Immature natural killer cell (primary cell): Measurements from ENCODE around the gene STT3B. TPM values are rescaled to one million over a fixed set of nuclear protein-coding genes. Genes with fewer than 3 reads are reported as not detected.

Experiments
- DNase-seq, 3 donors: peaks; one replicate each; pipeline ENCODE4 v3.0.0; 2022; ENCODE audit warnings: mixed read lengths in 1 of 3
- H3K27ac Mint-ChIP-seq, 6 donors: one replicate each; pipeline ENCODE4 v1.8.0; 2020; ENCODE audit warnings: mixed read lengths in 6 of 6, mild to moderate bottlenecking in 5 of 6, inconsistent platforms in 4 of 6, moderate library complexity in 3 of 6
- H3K27me3 Mint-ChIP-seq, 3 donors: one replicate each; pipeline ENCODE4 v1.8.0; 2020 to 2021; ENCODE audit warnings: low read depth in 3 of 3, mild to moderate bottlenecking in 3 of 3, mixed read lengths in 3 of 3, moderate library complexity in 3 of 3, inconsistent platforms in 1 of 3
- H3K36me3 Mint-ChIP-seq, 3 donors: one replicate each; pipeline ENCODE4 v1.8.0; 2020; ENCODE audit warnings: mixed read lengths in 3 of 3, inconsistent platforms in 2 of 3, mild to moderate bottlenecking in 2 of 3
- H3K4me1 Mint-ChIP-seq, 2 donors: one replicate each; pipeline ENCODE4 v1.8.0; 2020; ENCODE audit warnings: inconsistent platforms in 2 of 2, mild to moderate bottlenecking in 2 of 2, mixed read lengths in 2 of 2, moderate library complexity in 1 of 2
- H3K4me3 Mint-ChIP-seq, 5 donors: one replicate each; pipeline ENCODE4 v1.8.0; 2020; ENCODE audit warnings: mild to moderate bottlenecking in 5 of 5, mixed read lengths in 5 of 5, inconsistent platforms in 3 of 5, moderate library complexity in 3 of 5
- H3K9me3 Mint-ChIP-seq, 6 donors: one replicate each; pipeline ENCODE4 v1.8.0; 2020; ENCODE audit warnings: mild to moderate bottlenecking in 6 of 6, mixed read lengths in 6 of 6, inconsistent platforms in 4 of 6, moderate library complexity in 3 of 6
- polyA plus RNA-seq, 3 donors: library from polyadenylated mRNA; unstranded; fragments of 300-500 nt; fragmentation: Illumina TruSeq; gene quantifications; one replicate each; pipeline ENCODE4 v1.2.3, GENCODE V29; 2021

Gene STT3B
- polyA plus RNA-seq, 3 donors from 2014 or later: 66.3 to 132 (median 105) TPM

DNA sequence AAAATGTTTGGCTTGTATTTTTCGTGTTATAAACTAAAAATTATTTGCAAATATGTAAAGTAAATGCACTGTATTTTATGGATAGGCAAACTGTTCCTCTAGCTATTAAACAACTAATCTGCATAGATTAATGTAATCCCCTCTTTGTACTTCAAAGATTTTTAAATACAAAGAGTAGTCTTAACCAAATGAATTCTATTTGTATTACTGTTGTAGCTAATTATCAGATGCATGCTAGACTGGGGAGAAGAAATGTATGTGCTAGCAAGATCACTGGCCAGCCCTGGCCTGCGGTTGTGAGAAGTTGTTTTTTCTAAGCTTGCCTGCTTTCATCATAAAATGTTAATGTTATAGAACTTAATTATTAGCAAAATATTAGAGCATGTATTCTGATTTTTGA, 92.6 kb downstream of the STT3B start:
- H3K9me3 Mint-ChIP-seq: no peaks in the 10 kb centered on the region
- H3K4me3 Mint-ChIP-seq: no peak overlapping the region
- H3K36me3 Mint-ChIP-seq: peaks cover 20 to 46% (median 25%) of the 10 kb centered on the region in 3 donors
- peaks cover 24 to 44% of the 10 kb centered on the region in 2 donors for H3K4me1 Mint-ChIP-seq
- H3K27ac Mint-ChIP-seq: no peak overlapping the region
- DNase-seq: no peak
- H3K27me3 Mint-ChIP-seq: peaks cover 0 to 2% (median 0%) of the 10 kb centered on the region in 3 donors

DNA sequence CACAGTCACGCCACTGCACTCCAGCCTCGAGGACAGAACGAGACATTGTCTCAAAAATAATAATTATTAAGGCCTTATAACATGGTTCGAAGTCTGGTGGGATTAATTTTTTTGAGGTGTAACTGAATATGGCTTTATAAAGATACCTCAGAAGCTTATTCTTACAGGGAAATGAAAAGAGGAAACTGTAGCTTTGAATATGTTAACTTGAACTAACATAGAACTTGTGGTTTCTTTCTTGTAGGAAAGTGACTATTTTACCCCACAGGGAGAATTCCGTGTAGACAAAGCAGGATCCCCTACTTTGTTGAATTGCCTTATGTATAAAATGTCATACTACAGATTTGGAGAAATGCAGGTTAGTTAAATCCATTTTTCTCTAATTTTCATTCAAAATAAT, 96.3 kb downstream of the STT3B start:
- peaks cover 0 to 2% (median 0%) of the 10 kb centered on the region in 3 donors for H3K27me3 Mint-ChIP-seq
- DNase-seq: no peak
- no peaks in the 10 kb centered on the region for H3K9me3 Mint-ChIP-seq
- H3K36me3 Mint-ChIP-seq: peaks cover 27 to 50% (median 28%) of the 10 kb centered on the region in 3 donors
- H3K4me3 Mint-ChIP-seq: no peak overlapping the region
- no peak overlapping the region for H3K27ac Mint-ChIP-seq
- H3K4me1 Mint-ChIP-seq: peaks cover 5 to 9% of the 10 kb centered on the region in 2 donors

DNA sequence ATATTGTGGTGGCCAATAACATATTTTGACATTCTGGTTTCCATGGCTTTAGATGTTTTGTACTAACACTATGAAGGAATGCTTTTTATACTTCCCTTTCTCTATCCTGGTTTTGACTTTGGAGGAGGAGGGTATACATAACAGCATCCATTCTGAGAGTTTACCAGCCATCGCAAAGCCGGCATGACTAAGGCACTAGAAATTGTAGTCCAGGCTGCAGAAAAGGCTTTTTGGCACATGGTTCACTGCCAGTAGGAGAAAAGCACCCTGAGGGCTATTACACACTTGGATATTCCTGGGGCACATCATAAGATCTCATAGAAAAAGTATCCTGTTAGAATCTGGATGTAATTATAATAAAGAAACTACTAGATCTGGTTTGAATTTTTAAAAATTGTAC, 101.8 kb downstream of the STT3B start:
- Mint-ChIP-seq H3K36me3 (peaks cover 18 to 28% (median 22%) of the 10 kb centered on the region in 3 donors), H3K4me3 (no peak overlapping the region)

GRCh38 chr3:31635545-31635944, 102.8 kb downstream of the STT3B start:
- peak overlapping the region; percentile 74 to 94 (median 89) for H3K27ac Mint-ChIP-seq
- DNase-seq: no peak

More for the DNA sequence above, 101.8 kb downstream of the STT3B start:
- no peak for DNase-seq
- peaks cover 0 to 3% (median 0%) of the 10 kb centered on the region in 3 donors for H3K27me3 Mint-ChIP-seq
- peak overlapping the region; percentile 7 to 91 (median 58) for H3K27ac Mint-ChIP-seq
- H3K4me1 Mint-ChIP-seq: peaks cover 37 to 41% of the 10 kb centered on the region in 2 donors
- H3K9me3 Mint-ChIP-seq: no peaks in the 10 kb centered on the region

DNA sequence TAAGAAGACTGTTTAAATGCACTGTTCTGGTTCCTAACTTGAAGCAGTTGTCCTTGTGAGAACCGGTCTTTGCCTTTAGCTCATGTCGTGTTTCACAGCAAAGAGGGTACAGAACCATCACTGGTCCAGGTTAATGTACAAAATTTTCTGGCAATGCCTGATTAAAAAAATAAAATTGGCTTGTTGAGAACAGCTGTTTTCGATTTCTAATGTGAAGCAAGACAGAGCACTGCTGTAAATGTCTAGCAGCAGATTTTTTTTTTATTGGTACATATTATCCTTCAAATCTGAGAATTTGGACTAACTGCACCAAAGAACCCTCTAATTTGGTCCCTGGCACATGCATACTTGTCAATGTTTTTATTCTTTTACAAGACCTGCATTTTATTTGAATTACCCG, 103.3 kb downstream of the STT3B start:
- peak overlapping the region in 4 of 5 donors; percentile 1 to 75 (median 46) for H3K4me3 Mint-ChIP-seq

More at GRCh38 chr3:31635545-31635944, 102.8 kb downstream of the STT3B start:
- peaks cover 37 to 41% of the 10 kb centered on the region in 2 donors for H3K4me1 Mint-ChIP-seq
- no peaks in the 10 kb centered on the region for H3K9me3 Mint-ChIP-seq
- peak overlapping the region in 4 of 5 donors; percentile 1 to 60 (median 36) for H3K4me3 Mint-ChIP-seq
- peaks cover 0 to 3% (median 0%) of the 10 kb centered on the region in 3 donors for H3K27me3 Mint-ChIP-seq
- peaks cover 9 to 19% (median 11%) of the 10 kb centered on the region in 3 donors for H3K36me3 Mint-ChIP-seq

GRCh38 chr3:31636694-31637442, 104.1 kb downstream of the STT3B start:
- peak overlapping the region; percentile 74 to 94 (median 89) for H3K27ac Mint-ChIP-seq
- peak overlapping the region; percentile 54 to 78 (median 75) for H3K4me3 Mint-ChIP-seq
- H3K27me3 Mint-ChIP-seq: peaks cover 0 to 3% (median 0%) of the 10 kb centered on the region in 3 donors
- H3K36me3 Mint-ChIP-seq: peaks cover 8 to 16% (median 8%) of the 10 kb centered on the region in 3 donors
- no peaks in the 10 kb centered on the region for H3K9me3 Mint-ChIP-seq
- peak; percentile 19 to 37 (median 33) for DNase-seq
- H3K4me1 Mint-ChIP-seq: peaks cover 37 to 41% of the 10 kb centered on the region in 2 donors

More for the DNA sequence above, 103.3 kb downstream of the STT3B start:
- H3K4me1 Mint-ChIP-seq: peaks cover 37 to 41% of the 10 kb centered on the region in 2 donors
- H3K36me3 Mint-ChIP-seq: peaks cover 9 to 18% (median 10%) of the 10 kb centered on the region in 3 donors
- no peak for DNase-seq
- peaks cover 0 to 3% (median 0%) of the 10 kb centered on the region in 3 donors for H3K27me3 Mint-ChIP-seq
- H3K27ac Mint-ChIP-seq: peak overlapping the region; percentile 74 to 94 (median 89)
- no peaks in the 10 kb centered on the region for H3K9me3 Mint-ChIP-seq

DNA sequence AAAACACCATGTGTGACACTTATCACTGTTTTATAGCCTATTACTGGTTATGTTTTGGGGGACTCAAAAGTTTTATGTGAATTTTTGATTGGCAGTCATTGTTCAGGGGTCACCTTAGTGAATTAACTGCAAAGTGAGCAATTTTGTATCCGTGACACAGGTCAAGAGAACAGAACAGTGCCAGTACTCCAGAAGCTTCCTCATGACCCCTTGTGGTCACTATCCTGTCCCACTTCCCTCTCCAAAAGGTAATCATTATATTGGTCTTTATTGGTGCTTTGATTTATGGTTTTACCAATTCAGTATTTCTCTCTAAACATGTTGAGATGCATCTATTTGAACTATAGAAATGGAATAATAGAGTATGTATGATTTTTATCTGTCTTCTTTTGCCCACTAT, 107.1 kb downstream of the STT3B start:
- no peak overlapping the region for H3K4me3 Mint-ChIP-seq
- peaks cover 34 to 35% of the 10 kb centered on the region in 2 donors for H3K4me1 Mint-ChIP-seq
- H3K36me3 Mint-ChIP-seq: peaks cover 0 to 12% (median 0%) of the 10 kb centered on the region in 3 donors
- H3K27ac Mint-ChIP-seq: peak overlapping the region in 2 of 6 donors; percentile 15 to 43
- H3K27me3 Mint-ChIP-seq: peaks cover 0 to 3% (median 0%) of the 10 kb centered on the region in 3 donors
- no peaks in the 10 kb centered on the region for H3K9me3 Mint-ChIP-seq
- no peak for DNase-seq

GRCh38 chr3:31645256-31645655, 112.5 kb downstream of the STT3B start:
- Mint-ChIP-seq H3K4me3 (no peak overlapping the region), H3K9me3 (peaks cover 11 to 27% (median 16%) of the 10 kb centered on the region in 6 donors), H3K36me3 (peaks cover 25 to 29% (median 26%) of the 10 kb centered on the region in 3 donors), H3K27ac (no peak overlapping the region), H3K27me3 (peaks cover 0 to 10% (median 9%) of the 10 kb centered on the region in 3 donors), H3K4me1 (no peaks in the 10 kb centered on the region)
- DNase-seq: no peak

DNA sequence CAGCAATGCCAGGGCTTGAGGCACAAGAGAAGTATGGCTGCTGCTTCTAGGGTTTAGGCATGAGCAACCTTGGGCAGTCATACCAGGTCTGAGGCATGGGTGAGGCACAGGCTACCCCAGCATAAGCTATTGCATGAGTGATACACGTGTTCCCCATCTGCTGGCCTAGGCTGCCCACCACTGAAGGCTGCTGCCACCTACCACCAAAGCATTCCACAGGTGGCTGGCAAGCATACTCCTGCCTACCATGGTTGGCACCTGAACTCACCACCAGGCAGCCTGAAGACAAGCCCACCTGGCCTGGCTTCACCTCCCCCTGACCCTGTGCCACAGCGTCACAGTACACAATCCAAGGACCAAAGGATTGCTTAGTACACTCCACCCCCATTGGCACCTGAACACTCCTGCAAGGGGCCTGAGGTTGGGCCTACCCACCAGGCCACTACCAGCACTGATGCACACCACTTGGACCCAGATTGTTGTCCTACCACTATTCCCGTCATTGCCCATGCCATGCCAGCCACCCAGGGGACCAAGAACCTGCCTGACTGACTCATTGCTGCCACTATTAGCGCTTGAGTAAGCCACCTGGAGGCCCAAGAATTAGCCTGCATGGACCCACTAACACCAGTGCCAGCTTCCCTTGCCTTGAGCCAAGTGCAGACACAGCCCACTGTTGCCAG, 115.7 kb downstream of the STT3B start:
- Mint-ChIP-seq H3K9me3 (peaks cover 29 to 56% (median 47%) of the 10 kb centered on the region in 6 donors), H3K4me3 (no peak overlapping the region), H3K27me3 (peaks cover 3 to 16% (median 12%) of the 10 kb centered on the region in 3 donors), H3K36me3 (peaks cover 27 to 43% (median 40%) of the 10 kb centered on the region in 3 donors), H3K27ac (no peak overlapping the region), H3K4me1 (no peaks in the 10 kb centered on the region)
- no peak for DNase-seq

GRCh38 chr3:31652296-31652695, 119.6 kb downstream of the STT3B start:
- peaks cover 3 to 16% (median 13%) of the 10 kb centered on the region in 3 donors for H3K27me3 Mint-ChIP-seq
- H3K27ac Mint-ChIP-seq: no peak overlapping the region
- no peak overlapping the region for H3K4me3 Mint-ChIP-seq
- peaks cover 17 to 34% (median 32%) of the 10 kb centered on the region in 3 donors for H3K36me3 Mint-ChIP-seq
- H3K4me1 Mint-ChIP-seq: no peaks in the 10 kb centered on the region
- no peak for DNase-seq
- peaks cover 54 to 93% (median 83%) of the 10 kb centered on the region in 6 donors for H3K9me3 Mint-ChIP-seq

DNA sequence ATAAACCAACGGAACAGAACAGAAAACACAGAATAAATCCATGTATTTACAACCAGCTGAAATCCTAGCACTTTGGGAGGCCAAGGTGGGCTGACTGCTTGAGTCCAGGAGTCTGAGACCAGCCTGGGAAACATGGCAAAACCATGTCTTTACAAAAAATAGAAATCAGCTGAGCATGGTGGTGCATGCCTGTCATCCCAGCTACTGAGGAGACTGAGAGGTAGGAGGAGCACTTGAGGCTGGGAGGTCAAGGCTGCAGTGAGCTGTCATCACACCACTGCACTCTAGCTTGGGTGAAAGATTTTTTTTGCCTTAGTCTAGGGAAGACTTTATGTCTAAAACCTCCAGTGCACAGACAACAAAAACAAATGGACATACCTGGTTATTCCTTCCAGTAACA, 120.7 kb downstream of the STT3B start:
- Mint-ChIP-seq H3K4me3 (no peak overlapping the region), H3K9me3 (peaks cover 53 to 97% (median 93%) of the 10 kb centered on the region in 6 donors), H3K27ac (no peak overlapping the region), H3K4me1 (no peaks in the 10 kb centered on the region), H3K27me3 (peaks cover 3 to 16% (median 10%) of the 10 kb centered on the region in 3 donors), H3K36me3 (peaks cover 14 to 36% (median 29%) of the 10 kb centered on the region in 3 donors)
- no peak for DNase-seq

DNA sequence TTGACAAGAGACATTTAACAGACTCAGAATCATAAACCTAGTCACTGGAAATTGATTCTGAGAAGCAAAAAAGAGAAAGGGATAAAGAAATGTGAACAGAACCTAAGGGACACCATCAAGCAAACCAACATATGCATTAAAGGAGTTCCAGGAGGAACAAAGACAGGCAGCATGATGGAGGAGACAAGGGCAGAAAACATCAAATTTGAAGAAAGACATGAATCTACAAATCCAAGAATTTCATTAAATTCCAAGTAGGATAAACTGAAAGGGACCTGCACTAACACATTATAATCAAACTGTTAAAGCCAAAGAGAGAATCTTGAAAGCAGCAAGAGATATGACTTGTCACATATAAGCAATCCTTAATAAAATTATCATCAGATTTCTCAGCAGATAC, 122.3 kb downstream of the STT3B start:
- no peaks in the 10 kb centered on the region for H3K4me1 Mint-ChIP-seq
- H3K9me3 Mint-ChIP-seq: peaks cover 49 to 93% (median 87%) of the 10 kb centered on the region in 6 donors
- peaks cover 11 to 23% (median 18%) of the 10 kb centered on the region in 3 donors for H3K36me3 Mint-ChIP-seq
- H3K27ac Mint-ChIP-seq: no peak overlapping the region
- no peak for DNase-seq
- no peak overlapping the region for H3K4me3 Mint-ChIP-seq
- peaks cover 3 to 7% (median 3%) of the 10 kb centered on the region in 3 donors for H3K27me3 Mint-ChIP-seq

GRCh38 chr3:31659246-31659645, 126.5 kb downstream of the STT3B start:
- DNase-seq: no peak
- H3K27me3 Mint-ChIP-seq: peaks cover 0 to 2% (median 0%) of the 10 kb centered on the region in 3 donors
- H3K9me3 Mint-ChIP-seq: peaks cover 30 to 69% (median 48%) of the 10 kb centered on the region in 6 donors
- H3K36me3 Mint-ChIP-seq: peaks cover 5 to 8% (median 7%) of the 10 kb centered on the region in 3 donors
- H3K4me3 Mint-ChIP-seq: no peak overlapping the region
- no peaks in the 10 kb centered on the region for H3K4me1 Mint-ChIP-seq
- no peak overlapping the region for H3K27ac Mint-ChIP-seq
